Nephron progenitor cell (in vitro differentiated cells): Measurements from ENCODE around the gene LPP.

Experiments used
- DNase-seq: peaks from one replicate; pipeline ENCODE4 v3.0.0; 2021
- H3K27ac Mint-ChIP-seq: 2 replicates; pipeline ENCODE4 v1.8.0; 2021; ENCODE audit warnings: mild to moderate bottlenecking, moderate library complexity, mixed read lengths
- H3K27me3 Mint-ChIP-seq: 2 replicates; pipeline ENCODE4 v1.8.0; 2021; ENCODE audit warnings: mild to moderate bottlenecking, low read depth, mixed read lengths; ENCODE audit not compliant: poor library complexity
- H3K36me3 Mint-ChIP-seq: 2 replicates; pipeline ENCODE4 v1.8.0; 2021; ENCODE audit warnings: low read depth, mixed read lengths
- H3K4me1 Mint-ChIP-seq: 2 replicates; pipeline ENCODE4 v1.8.0; 2021; ENCODE audit warnings: mixed read lengths
- H3K4me3 Mint-ChIP-seq: 2 replicates; pipeline ENCODE4 v1.8.0; 2021; ENCODE audit warnings: mild to moderate bottlenecking, moderate library complexity, mixed read lengths
- H3K9me3 Mint-ChIP-seq: 2 replicates; pipeline ENCODE4 v1.8.0; 2021; ENCODE audit warnings: mild to moderate bottlenecking, moderate library complexity, mixed read lengths
- CTCF ChIP-seq: fragments of 200-600 bp; sonication (generic); IDR thresholded peaks from 2 replicates; pipeline ENCODE4 v1.5.0; 2021; ENCODE audit warnings: antibody characterized with exemption

LPP gene

GRCh38 chr3:188455748-188456147, 301.8 kb downstream of the LPP start:
- peaks cover 6% of the 10 kb centered on the region for H3K36me3 Mint-ChIP-seq

GRCh38 chr3:188458756-188459155, 304.8 kb downstream of the LPP start:
- Mint-ChIP-seq H3K9me3 (no peaks in the 10 kb centered on the region), H3K27me3 (peaks cover 4% of the 10 kb centered on the region), H3K36me3 (peaks cover 6% of the 10 kb centered on the region), H3K4me3 (no peak overlapping the region), H3K4me1 (no peaks in the 10 kb centered on the region), H3K27ac (no peak overlapping the region)
- TF ChIP-seq CTCF = no peak
- no peak for DNase-seq

More at GRCh38 chr3:188455748-188456147, 301.8 kb downstream of the LPP start:
- no peak for TF ChIP-seq CTCF
- Mint-ChIP-seq H3K4me3 (no peak overlapping the region), H3K27me3 (peaks cover 3% of the 10 kb centered on the region), H3K27ac (no peak overlapping the region), H3K4me1 (peaks cover 23% of the 10 kb centered on the region), H3K9me3 (no peaks in the 10 kb centered on the region)
- no peak for DNase-seq

- H3K36me3 Mint-ChIP-seq = peaks cover 29% of the 10 kb centered on the region
- no peak for DNase-seq
- H3K4me1 Mint-ChIP-seq = peaks cover 16% of the 10 kb centered on the region
- H3K9me3 Mint-ChIP-seq = peaks cover 17% of the 10 kb centered on the region
- H3K4me3 Mint-ChIP-seq = no peak overlapping the region
- no peak overlapping the region for H3K27ac Mint-ChIP-seq
- peaks cover 4% of the 10 kb centered on the region for H3K27me3 Mint-ChIP-seq
- TF ChIP-seq CTCF = no peak
Measured at GRCh38 chr3:188465311-188465710, 311.4 kb downstream of the LPP start.

- TF ChIP-seq CTCF = no peak
- no peaks in the 10 kb centered on the region for H3K27me3 Mint-ChIP-seq
- H3K4me3 Mint-ChIP-seq = no peak overlapping the region
- H3K27ac Mint-ChIP-seq = peak overlapping the region; percentile 60
- peaks cover 24% of the 10 kb centered on the region for H3K9me3 Mint-ChIP-seq
- no peak for DNase-seq
- peaks cover 16% of the 10 kb centered on the region for H3K4me1 Mint-ChIP-seq
- peaks cover 33% of the 10 kb centered on the region for H3K36me3 Mint-ChIP-seq
Measured at GRCh38 chr3:188468196-188468595, 314.2 kb downstream of the LPP start.

GRCh38 chr3:188468662-188469061, 314.7 kb downstream of the LPP start:
- Mint-ChIP-seq H3K36me3 (peaks cover 33% of the 10 kb centered on the region), H3K9me3 (peaks cover 24% of the 10 kb centered on the region), H3K27ac (peak overlapping the region; percentile 60), H3K4me1 (peaks cover 16% of the 10 kb centered on the region), H3K27me3 (no peaks in the 10 kb centered on the region), H3K4me3 (no peak overlapping the region)
- DNase-seq = no peak
- TF ChIP-seq CTCF = no peak

GRCh38 chr3:188469228-188469885, 315.4 kb downstream of the LPP start:
- Mint-ChIP-seq H3K27me3 (no peaks in the 10 kb centered on the region), H3K4me3 (no peak overlapping the region), H3K9me3 (peaks cover 24% of the 10 kb centered on the region), H3K36me3 (peaks cover 33% of the 10 kb centered on the region), H3K27ac (no peak overlapping the region), H3K4me1 (peaks cover 16% of the 10 kb centered on the region)
- DNase-seq = no peak
- no peak for TF ChIP-seq CTCF
